Thymus (tissue), 14 donors: ENCODE measurements around the gene GCC2. TPM values are rescaled to one million over a fixed set of nuclear protein-coding genes. Genes with fewer than 3 reads are reported as not detected.

ENCODE experiments used
- DNase-seq, 9 donors: peaks; one replicate each; pipeline ENCODE4 v3.0.0-alpha.2; 2013; ENCODE audit warnings: low spot score in 9 of 9, low read depth in 6 of 9, missing footprints in 1 of 9
- H3K27ac ChIP-seq, 2 donors: one replicate each; pipeline ENCODE4 v1.5.1; 2013; ENCODE audit warnings: control low read depth in 1 of 2, low read depth in 1 of 2, low read length in 1 of 2, mild to moderate bottlenecking in 1 of 2, moderate library complexity in 1 of 2
- H3K27me3 ChIP-seq, 2 donors: one replicate each; pipeline ENCODE4 v1.5.1; 2013; ENCODE audit warnings: low read length in 1 of 2; ENCODE audit not compliant: control insufficient read depth in 2 of 2, insufficient read depth in 1 of 2
- H3K36me3 ChIP-seq, 2 donors: one replicate each; pipeline ENCODE4 v1.5.1; 2013; ENCODE audit warnings: low read length in 1 of 2, mild to moderate bottlenecking in 1 of 2, moderate library complexity in 1 of 2; ENCODE audit not compliant: control insufficient read depth in 2 of 2, insufficient read depth in 2 of 2
- H3K4me1 ChIP-seq, 2 donors: one replicate each; pipeline ENCODE4 v1.5.1; 2013; ENCODE audit warnings: low read length in 2 of 2; ENCODE audit not compliant: control insufficient read depth in 2 of 2, insufficient read depth in 2 of 2
- H3K4me3 ChIP-seq, 2 donors: one replicate each; pipeline ENCODE4 v1.5.1; 2013; ENCODE audit warnings: low read length in 2 of 2, control low read depth in 1 of 2, mild to moderate bottlenecking in 1 of 2
- H3K9me3 ChIP-seq, 2 donors: one replicate each; pipeline ENCODE4 v1.5.1; 2013; ENCODE audit warnings: low read length in 1 of 2, mild to moderate bottlenecking in 1 of 2; ENCODE audit not compliant: control insufficient read depth in 2 of 2, insufficient read depth in 1 of 2
- WGBS: extraction: QIAGEN DNeasy Blood & Tissue Kit; methylation state at CpG from one replicate; pipeline ENCODE4 v1.1.7; 2013; 5-methylcytosine and 5-hydroxymethylcytosine counted together
- long read RNA-seq, 10 donors: transcript quantifications; one replicate each; lab custom pipeline, GENCODE V29; 2026
- polyA plus RNA-seq: library from polyadenylated mRNA; stranded (reverse); fragments of 200-250 nt; gene quantifications from one replicate; pipeline ENCODE4 v1.2.3, GENCODE V29; 2013
- total RNA-seq: library from RNA; stranded (reverse); fragments of 120-200 nt; gene quantifications from one replicate; pipeline ENCODE4 v1.2.4, GENCODE V29; 2013
- donor health status: healthy.

Gene GCC2
- total RNA-seq (20.7 TPM), polyA plus RNA-seq (31.9 TPM)
- long read RNA-seq, donor 1, result 0 reads
- long read RNA-seq, donor 2, partial matches to known transcripts, result 9 of 14 reads
- long read RNA-seq, donor 2, other reads (novel, unspliced or antisense), result 0 of 14 reads
- long read RNA-seq, donor 3, partial matches to known transcripts, result 7 of 10 reads
- long read RNA-seq, donor 3, other reads (novel, unspliced or antisense), result 0 of 10 reads
- long read RNA-seq, donor 4, partial matches to known transcripts, result 6 of 6 reads
- long read RNA-seq, donor 4, other reads (novel, unspliced or antisense), result 0 of 6 reads
- long read RNA-seq, donor 5, full-length matches to known transcripts, result 8 of 8 reads
- long read RNA-seq, donor 5, partial matches to known transcripts, result 0 of 8 reads
- long read RNA-seq, donor 5, other reads (novel, unspliced or antisense), result 0 of 8 reads
- long read RNA-seq, donor 6, partial matches to known transcripts, result 6 of 7 reads
- long read RNA-seq, donor 6, other reads (novel, unspliced or antisense), result 0 of 7 reads
- long read RNA-seq, donor 7, partial matches to known transcripts, result 6 of 9 reads
- long read RNA-seq, donor 7, other reads (novel, unspliced or antisense), result 0 of 9 reads
- long read RNA-seq, donor 8, full-length matches to known transcripts, result 3 of 3 reads
- long read RNA-seq, donor 8, partial matches to known transcripts, result 0 of 3 reads
- long read RNA-seq, donor 8, other reads (novel, unspliced or antisense), result 0 of 3 reads
- long read RNA-seq, donor 9, partial matches to known transcripts, result 0 of 1 reads
- long read RNA-seq, donor 9, other reads (novel, unspliced or antisense), result 0 of 1 reads
- long read RNA-seq, donor 10, partial matches to known transcripts, result 6 of 9 reads
- long read RNA-seq, donor 10, other reads (novel, unspliced or antisense), result 0 of 9 reads

GRCh38 chr2:108448678-108449409, at the start of gene GCC2:
GCC2 (plus strand) TSS chr2:108449206; CDS start chr2:108449275, 69 bp downstream.
- under 1% methylated on average over 55 of the region's 55 CpGs for WGBS
- no peaks in the 10 kb centered on the region for H3K9me3 ChIP-seq
- H3K4me3 ChIP-seq, result peak within 1 kb of the TSS; percentile 89 to 93
- H3K27me3 ChIP-seq, result no peaks in the 10 kb centered on the region
- DNase-seq, result peak; percentile 89 to 97 (median 93)
- peaks cover 5 to 24% of the 10 kb centered on the region in 2 donors for H3K36me3 ChIP-seq
- peak within 1 kb of the TSS; percentile 94 to 98 for H3K27ac ChIP-seq
- peaks cover 8 to 14% of the 10 kb centered on the region in 2 donors for H3K4me1 ChIP-seq

GRCh38 chr2:108399479-108399878, 49.5 kb upstream of the GCC2 start:
- Histone ChIP-seq H3K4me1 (no peaks in the 10 kb centered on the region), H3K4me3 (no peak overlapping the region), H3K27ac (no peak overlapping the region), H3K9me3 (peaks cover 0 to 21% of the 10 kb centered on the region in 2 donors), H3K27me3 (no peaks in the 10 kb centered on the region), H3K36me3 (no peaks in the 10 kb centered on the region)
- WGBS, result 97% methylated on average over 2 of the region's 2 CpGs
- DNase-seq, result no peak

- no peak for DNase-seq
- peaks cover 2 to 21% of the 10 kb centered on the region in 2 donors for H3K9me3 ChIP-seq
- 93% methylated on average over 3 of the region's 3 CpGs for WGBS
Measured at GRCh38 chr2:108401800-108402199, 47.2 kb upstream of the GCC2 start.

GRCh38 chr2:108403494-108403893, 45.5 kb upstream of the GCC2 start:
- Histone ChIP-seq H3K4me1 (no peaks in the 10 kb centered on the region), H3K4me3 (no peak overlapping the region), H3K27ac (no peak overlapping the region), H3K9me3 (peaks cover 2 to 21% of the 10 kb centered on the region in 2 donors), H3K36me3 (no peaks in the 10 kb centered on the region), H3K27me3 (no peaks in the 10 kb centered on the region)
- 73% methylated on average over 7 of the region's 7 CpGs for WGBS
- DNase-seq, result no peak

More at GRCh38 chr2:108401800-108402199, 47.2 kb upstream of the GCC2 start:
- Histone ChIP-seq H3K4me3 (no peak overlapping the region), H3K4me1 (no peaks in the 10 kb centered on the region), H3K27me3 (no peaks in the 10 kb centered on the region), H3K36me3 (no peaks in the 10 kb centered on the region), H3K27ac (no peak overlapping the region)

- H3K27ac ChIP-seq, result no peak overlapping the region
- DNase-seq, result no peak
- H3K36me3 ChIP-seq, result no peaks in the 10 kb centered on the region
- no peak overlapping the region for H3K4me3 ChIP-seq
- peaks cover 2 to 8% of the 10 kb centered on the region in 2 donors for H3K9me3 ChIP-seq
- 90% methylated on average over 4 of the region's 4 CpGs for WGBS
- no peaks in the 10 kb centered on the region for H3K27me3 ChIP-seq
- no peaks in the 10 kb centered on the region for H3K4me1 ChIP-seq
Measured at GRCh38 chr2:108404784-108405397, 44.1 kb upstream of the GCC2 start.

- H3K27me3 ChIP-seq, result no peaks in the 10 kb centered on the region
- H3K36me3 ChIP-seq, result no peaks in the 10 kb centered on the region
- no peak overlapping the region for H3K4me3 ChIP-seq
- peaks cover 0 to 2% of the 10 kb centered on the region in 2 donors for H3K9me3 ChIP-seq
- DNase-seq, result no peak
- 94% methylated on average over 6 of the region's 6 CpGs for WGBS
- no peak overlapping the region for H3K27ac ChIP-seq
- H3K4me1 ChIP-seq, result no peaks in the 10 kb centered on the region
Measured at GRCh38 chr2:108407864-108408729, 40.9 kb upstream of the GCC2 start.

- Histone ChIP-seq H3K9me3 (peaks cover 0 to 1% of the 10 kb centered on the region in 2 donors), H3K4me3 (no peak overlapping the region), H3K27me3 (no peaks in the 10 kb centered on the region), H3K36me3 (no peaks in the 10 kb centered on the region), H3K27ac (no peak overlapping the region), H3K4me1 (no peaks in the 10 kb centered on the region)
- DNase-seq, result no peak
- WGBS, result 99% methylated on average over 1 of the region's 1 CpG
Measured at GRCh38 chr2:108409768-108410167, 39.2 kb upstream of the GCC2 start.
